ENCODE measurements around the gene NCLN. TPM values are rescaled to one million over a fixed set of nuclear protein-coding genes. Genes with fewer than 3 reads are reported as not detected.
"Not testable (repeated sequence)": the region's sequence is repeated elsewhere in the genome, so short reads cannot be mapped to it uniquely, and the experiment has no call there.

The NCLN gene
- total RNA-seq, 3 donors from 2014 or later: 52.6 to 103 (median 94.4) TPM

DNA sequence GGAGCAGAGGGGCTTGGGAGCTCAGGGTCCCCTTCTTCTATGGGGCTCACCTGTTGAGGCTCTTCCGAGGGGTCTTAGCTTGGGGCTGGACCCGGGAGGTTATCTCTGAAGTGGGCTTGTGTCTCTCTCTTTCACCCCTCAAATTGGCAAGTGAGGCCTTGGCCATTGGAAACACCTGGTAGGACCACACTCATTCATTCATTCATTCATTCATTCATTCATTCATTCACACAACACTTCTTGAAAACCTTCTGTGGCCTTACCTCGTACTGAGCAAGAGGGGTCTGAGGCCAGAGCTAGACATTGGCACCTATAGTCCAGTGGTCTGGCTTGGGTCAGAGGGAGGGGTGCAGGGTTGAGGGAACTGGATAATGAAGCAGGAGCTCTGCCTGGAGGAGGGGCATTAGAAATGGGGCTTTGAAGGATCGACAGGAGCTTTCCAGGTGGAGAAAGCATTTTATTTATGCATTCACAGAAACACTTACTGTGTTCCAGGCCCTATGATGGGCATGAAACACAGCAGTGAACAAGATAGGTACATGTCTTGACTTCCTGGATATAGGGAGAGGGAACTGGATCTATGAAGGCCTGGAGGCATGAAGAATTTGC is 44.3 kb downstream of the NCLN start:
- no peak for DNase-seq
- H3K9me3 ChIP-seq: no peaks in the 10 kb centered on the region
- no peak for ATAC-seq
- no peak overlapping the region for H3K4me3 ChIP-seq
- no peaks in the 10 kb centered on the region for H3K4me1 ChIP-seq (ENCODE audit: low read depth)
- no peak for TF ChIP-seq CTCF (IDR thresholded peaks at IDR 0.05)
- intact Hi-C loops (cut with DNase I, micrococcal nuclease): no loop called here
- no peaks in the 10 kb centered on the region for H3K36me3 ChIP-seq (ENCODE audit: low read depth)

- TF ChIP-seq CTCF (IDR thresholded peaks at IDR 0.05): no peak
- DNase-seq (no peak), ATAC-seq (no peak)
- Histone ChIP-seq H3K4me3 (no peak overlapping the region), H3K4me1 (ENCODE audit: low read depth) (no peaks in the 10 kb centered on the region), H3K36me3 (ENCODE audit: low read depth) (no peaks in the 10 kb centered on the region), H3K9me3 (no peaks in the 10 kb centered on the region)
- intact Hi-C loops (cut with DNase I, micrococcal nuclease): no loop called here
These were observed 45.6 kb downstream of the NCLN start for GRCh38 chr19:3231288-3231687.

GRCh38 chr19:3233116-3233515 is 47.4 kb downstream of the NCLN start:
- Histone ChIP-seq H3K9me3 (no peaks in the 10 kb centered on the region), H3K4me1 (ENCODE audit: low read depth) (no peaks in the 10 kb centered on the region), H3K36me3 (ENCODE audit: low read depth) (no peaks in the 10 kb centered on the region), H3K4me3 (no peak overlapping the region)
- intact Hi-C loops (cut with DNase I, micrococcal nuclease): no loop called here
- ATAC-seq (no peak), DNase-seq (no peak)
- TF ChIP-seq CTCF (IDR thresholded peaks at IDR 0.05): no peak

DNA sequence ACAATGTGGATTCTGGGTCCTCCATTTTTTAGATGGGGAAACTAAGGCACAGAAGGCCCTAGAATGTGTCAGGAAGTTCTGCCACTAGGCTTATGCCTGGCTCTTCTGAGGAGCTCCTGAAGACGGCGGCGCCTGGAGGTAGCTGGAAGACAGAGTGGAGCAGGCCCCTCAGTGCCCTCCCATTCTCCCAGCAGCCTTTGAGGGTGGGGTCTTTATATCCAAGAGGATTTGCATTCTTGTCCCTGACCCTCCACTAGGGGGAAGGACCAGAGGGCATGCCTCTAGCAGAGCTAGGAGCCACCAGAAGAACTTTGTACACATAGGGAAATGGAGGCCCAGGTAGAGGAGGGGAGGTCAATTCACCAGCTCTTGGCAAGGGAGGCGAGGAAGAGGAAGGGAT is 48.1 kb downstream of the NCLN start:
- H3K36me3 ChIP-seq (ENCODE audit: low read depth): no peaks in the 10 kb centered on the region
- no peaks in the 10 kb centered on the region for H3K9me3 ChIP-seq
- H3K4me3 ChIP-seq: no peak overlapping the region
- no peak for TF ChIP-seq CTCF (IDR thresholded peaks at IDR 0.05)
- no peaks in the 10 kb centered on the region for H3K4me1 ChIP-seq (ENCODE audit: low read depth)
- no peak for DNase-seq
- intact Hi-C loops (cut with DNase I, micrococcal nuclease): no loop called here
- no peak for ATAC-seq

DNA sequence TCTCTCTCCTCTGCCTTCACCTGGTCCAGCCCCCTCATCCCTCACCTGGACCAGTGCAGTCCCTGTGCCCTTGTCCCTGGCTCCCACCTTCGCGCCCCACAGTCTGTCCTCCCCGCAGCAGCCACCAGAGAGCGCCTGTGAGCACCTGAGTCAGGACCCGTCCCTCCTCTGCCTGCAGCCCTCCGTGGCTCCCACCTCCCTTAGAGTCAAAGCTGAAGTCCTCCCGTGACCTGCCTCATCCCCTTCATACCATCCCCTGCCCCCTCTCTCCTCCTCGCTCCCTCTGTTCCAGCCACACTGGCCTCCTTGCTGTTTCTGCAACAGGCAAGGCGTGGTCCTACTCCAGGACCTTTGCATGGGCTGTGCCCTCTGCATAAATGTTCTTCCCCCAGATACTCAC is 49.1 kb downstream of the NCLN start:
- intact Hi-C loops (cut with DNase I, micrococcal nuclease): no loop called here
- Histone ChIP-seq H3K4me3 (no peak overlapping the region), H3K9me3 (no peaks in the 10 kb centered on the region), H3K36me3 (ENCODE audit: low read depth) (no peaks in the 10 kb centered on the region), H3K4me1 (ENCODE audit: low read depth) (no peaks in the 10 kb centered on the region)
- DNase-seq: no peak
- ATAC-seq: no peak
- no peak for TF ChIP-seq CTCF (IDR thresholded peaks at IDR 0.05)

DNA sequence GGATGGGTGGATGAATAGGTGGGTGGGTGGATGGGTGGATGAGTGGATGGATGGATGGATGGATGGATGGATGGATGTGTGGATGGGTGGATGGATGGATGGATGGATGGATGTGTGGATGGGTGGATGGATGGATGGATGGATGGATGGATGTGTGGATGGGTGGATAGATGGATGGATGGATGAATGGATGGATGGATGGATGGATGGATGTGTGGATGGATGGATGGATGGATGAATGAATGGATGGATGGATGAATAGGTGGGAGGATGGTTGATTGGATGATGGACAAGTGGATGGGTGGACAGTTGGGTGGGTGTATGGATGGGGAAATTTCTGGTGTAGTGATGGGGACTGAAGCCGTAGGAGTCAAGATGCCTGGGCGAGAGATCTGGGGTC is 49.9 kb downstream of the NCLN start:
- intact Hi-C loops (cut with DNase I, micrococcal nuclease); DNase-seq; H3K36me3 ChIP-seq (ENCODE audit: low read depth); H3K4me1 ChIP-seq (ENCODE audit: low read depth); H3K9me3 ChIP-seq; H3K4me3 ChIP-seq; ATAC-seq: not testable (repeated sequence)

Measured in mucosa of descending colon (tissue), 3 donors.